ENCODE data around the gene IL13RA1. TPM values are rescaled to one million over a fixed set of nuclear protein-coding genes. Genes with fewer than 3 reads are reported as not detected.
A peak's percentile ranks its signal among the peaks of the same experiment; 100 is the strongest.
"Not testable (repeated sequence)": the region's sequence is repeated elsewhere in the genome, so short reads cannot be mapped to it uniquely, and the experiment has no call there.

The IL13RA1 gene
- total RNA-seq, 4 donors from 2014 or later: 44.9 to 77.8 (median 71.0) TPM

GRCh38 chrX:118729042-118729652 is 1.7 kb downstream of the IL13RA1 start:
- ATAC-seq (ENCODE audit: low FRiP score) (no peak), DNase-seq (ENCODE audit: low spot score) (no peak)
- TF ChIP-seq, protein P1, sequence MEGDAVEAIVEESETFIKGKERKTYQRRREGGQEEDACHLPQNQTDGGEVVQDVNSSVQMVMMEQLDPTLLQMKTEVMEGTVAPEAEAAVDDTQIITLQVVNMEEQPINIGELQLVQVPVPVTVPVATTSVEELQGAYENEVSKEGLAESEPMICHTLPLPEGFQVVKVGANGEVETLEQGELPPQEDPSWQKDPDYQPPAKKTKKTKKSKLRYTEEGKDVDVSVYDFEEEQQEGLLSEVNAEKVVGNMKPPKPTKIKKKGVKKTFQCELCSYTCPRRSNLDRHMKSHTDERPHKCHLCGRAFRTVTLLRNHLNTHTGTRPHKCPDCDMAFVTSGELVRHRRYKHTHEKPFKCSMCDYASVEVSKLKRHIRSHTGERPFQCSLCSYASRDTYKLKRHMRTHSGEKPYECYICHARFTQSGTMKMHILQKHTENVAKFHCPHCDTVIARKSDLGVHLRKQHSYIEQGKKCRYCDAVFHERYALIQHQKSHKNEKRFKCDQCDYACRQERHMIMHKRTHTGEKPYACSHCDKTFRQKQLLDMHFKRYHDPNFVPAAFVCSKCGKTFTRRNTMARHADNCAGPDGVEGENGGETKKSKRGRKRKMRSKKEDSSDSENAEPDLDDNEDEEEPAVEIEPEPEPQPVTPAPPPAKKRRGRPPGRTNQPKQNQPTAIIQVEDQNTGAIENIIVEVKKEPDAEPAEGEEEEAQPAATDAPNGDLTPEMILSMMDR (IDR thresholded peaks at IDR 0.05): no peak

GRCh38 chrX:118730500-118731247 is 3.3 kb downstream of the IL13RA1 start:
- DNase-seq (ENCODE audit: low spot score) (no peak), ATAC-seq (ENCODE audit: low FRiP score) (peak; percentile 34)
- TF ChIP-seq, protein P1 (IDR thresholded peaks at IDR 0.05): no peak

DNA sequence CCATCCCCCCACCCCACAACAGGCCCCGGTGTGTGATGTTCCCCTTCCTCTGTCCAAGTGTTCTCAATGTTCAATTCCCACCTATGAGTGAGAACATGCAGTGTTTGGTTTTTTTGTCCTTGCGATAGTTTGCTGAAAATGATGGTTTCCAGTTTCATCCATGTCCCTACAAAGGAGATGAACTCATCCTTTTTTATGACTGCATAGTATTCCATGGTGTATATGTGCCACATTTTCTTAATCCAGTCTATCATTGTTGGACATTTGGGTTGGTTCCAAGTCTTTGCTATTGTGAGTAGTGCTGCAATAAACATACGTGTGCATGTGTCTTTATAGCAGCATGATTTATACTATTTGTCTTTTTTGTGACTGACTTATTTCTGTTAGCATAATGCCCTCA is 5.1 kb downstream of the IL13RA1 start:
- not testable (repeated sequence) for DNase-seq (ENCODE audit: low spot score); ATAC-seq (ENCODE audit: low FRiP score)

- TF ChIP-seq, protein P1 (IDR thresholded peaks at IDR 0.05): no peak
- DNase-seq (ENCODE audit: low spot score) (no peak), ATAC-seq (ENCODE audit: low FRiP score) (no peak)
Measured at GRCh38 chrX:118734909-118735308, 7.5 kb downstream of the IL13RA1 start.

DNA sequence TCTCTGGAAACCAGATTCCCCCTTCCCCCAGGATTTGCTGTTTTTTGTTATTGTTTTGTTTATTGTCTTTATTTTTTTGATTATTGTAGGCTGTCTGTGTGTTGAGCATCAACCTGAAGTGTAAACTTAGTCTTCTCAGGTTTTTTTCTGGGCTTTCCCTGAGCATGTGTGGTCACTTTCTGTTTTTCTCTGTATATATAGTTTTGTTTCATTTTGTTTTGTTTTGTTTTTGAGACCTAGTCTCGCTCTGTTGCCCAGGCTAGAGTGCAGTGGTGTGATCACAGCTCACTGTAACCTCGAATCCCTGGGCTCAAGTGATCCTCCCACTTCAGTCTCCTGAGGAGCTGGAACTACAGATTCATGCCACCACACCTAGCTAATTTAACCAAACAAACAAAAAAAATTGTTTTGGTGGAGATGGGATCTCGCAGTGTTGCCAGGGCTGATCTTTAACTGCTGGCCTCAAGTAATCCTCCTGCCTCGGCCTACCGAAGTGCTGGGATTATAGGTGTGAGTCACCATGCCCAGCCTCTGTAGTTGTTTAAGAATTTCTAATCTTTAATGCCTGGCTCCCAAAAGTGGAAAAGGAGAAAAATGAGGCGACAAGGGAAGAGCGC is 9.1 kb downstream of the IL13RA1 start:
- TF ChIP-seq, protein P1 (IDR thresholded peaks at IDR 0.05): no peak
- no peak for ATAC-seq (ENCODE audit: low FRiP score)
- no peak for DNase-seq (ENCODE audit: low spot score)

GRCh38 chrX:118739577-118739976 is 12.2 kb downstream of the IL13RA1 start:
- TF ChIP-seq, protein P1 (IDR thresholded peaks at IDR 0.05): no peak
- DNase-seq (ENCODE audit: low spot score): no peak
- no peak for ATAC-seq (ENCODE audit: low FRiP score)

DNA sequence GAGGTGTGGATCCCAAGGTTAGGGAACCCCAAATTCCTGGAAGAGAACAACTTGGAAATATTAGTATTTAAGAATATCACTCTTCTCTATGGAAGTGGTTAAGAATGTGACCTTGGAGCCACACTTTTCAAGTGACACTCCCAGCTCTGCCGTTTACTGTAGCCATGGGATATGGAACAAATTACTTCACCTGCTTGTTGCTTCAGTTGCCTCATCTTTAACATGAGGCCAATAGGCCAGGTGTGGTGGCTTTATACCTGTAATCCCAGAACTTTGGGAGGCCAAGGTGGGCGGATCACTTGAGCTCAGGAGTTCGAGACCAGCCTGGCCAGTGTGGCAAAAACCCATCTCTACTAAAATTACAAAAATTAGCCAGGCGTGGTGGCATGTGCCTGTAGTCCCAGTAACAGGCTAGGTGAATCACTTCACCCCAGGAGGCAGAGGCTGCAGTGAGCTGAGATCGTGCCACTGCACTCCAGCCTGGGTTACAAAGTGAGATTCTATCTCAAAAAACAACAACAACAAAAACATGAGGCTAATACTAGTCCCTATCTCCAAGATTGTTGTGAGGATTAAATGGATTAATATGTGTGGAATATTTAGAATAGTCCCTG is 13.0 kb downstream of the IL13RA1 start:
- TF ChIP-seq, protein P1 (IDR thresholded peaks at IDR 0.05): no peak
- ATAC-seq (ENCODE audit: low FRiP score): no peak
- no peak for DNase-seq (ENCODE audit: low spot score)
